NCI-H146 (cell line): ENCODE data around the gene IL4R.
"Not testable (repeated sequence)": the region's sequence is repeated elsewhere in the genome, so short reads cannot be mapped to it uniquely, and the experiment has no call there.

ENCODE experiments used
- DNase-seq: peaks from one replicate; lab custom pipeline; 2025; lab: John Stamatoyannopoulos, UW

IL4R gene

DNA sequence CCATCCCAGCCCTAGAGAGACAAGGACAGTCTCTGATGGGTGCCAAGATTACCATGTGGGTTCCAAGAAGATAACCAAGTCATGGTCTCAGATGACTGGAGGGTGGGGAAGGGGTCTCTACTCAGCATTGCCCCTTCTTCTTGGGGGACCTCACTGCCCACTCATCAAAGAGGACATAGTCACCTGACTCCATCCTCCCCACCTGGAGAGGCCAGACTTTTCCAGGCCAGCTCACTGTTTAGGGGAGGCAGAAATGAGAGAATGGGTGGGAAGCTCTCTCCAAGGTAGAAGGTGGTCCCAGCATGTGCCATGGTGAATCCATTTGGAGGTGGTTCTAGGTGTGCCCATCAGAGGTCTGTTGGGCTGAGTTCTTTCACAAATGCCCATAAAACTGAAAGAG, 67.5 kb downstream of the IL4R start:
- no peak for DNase-seq

DNA sequence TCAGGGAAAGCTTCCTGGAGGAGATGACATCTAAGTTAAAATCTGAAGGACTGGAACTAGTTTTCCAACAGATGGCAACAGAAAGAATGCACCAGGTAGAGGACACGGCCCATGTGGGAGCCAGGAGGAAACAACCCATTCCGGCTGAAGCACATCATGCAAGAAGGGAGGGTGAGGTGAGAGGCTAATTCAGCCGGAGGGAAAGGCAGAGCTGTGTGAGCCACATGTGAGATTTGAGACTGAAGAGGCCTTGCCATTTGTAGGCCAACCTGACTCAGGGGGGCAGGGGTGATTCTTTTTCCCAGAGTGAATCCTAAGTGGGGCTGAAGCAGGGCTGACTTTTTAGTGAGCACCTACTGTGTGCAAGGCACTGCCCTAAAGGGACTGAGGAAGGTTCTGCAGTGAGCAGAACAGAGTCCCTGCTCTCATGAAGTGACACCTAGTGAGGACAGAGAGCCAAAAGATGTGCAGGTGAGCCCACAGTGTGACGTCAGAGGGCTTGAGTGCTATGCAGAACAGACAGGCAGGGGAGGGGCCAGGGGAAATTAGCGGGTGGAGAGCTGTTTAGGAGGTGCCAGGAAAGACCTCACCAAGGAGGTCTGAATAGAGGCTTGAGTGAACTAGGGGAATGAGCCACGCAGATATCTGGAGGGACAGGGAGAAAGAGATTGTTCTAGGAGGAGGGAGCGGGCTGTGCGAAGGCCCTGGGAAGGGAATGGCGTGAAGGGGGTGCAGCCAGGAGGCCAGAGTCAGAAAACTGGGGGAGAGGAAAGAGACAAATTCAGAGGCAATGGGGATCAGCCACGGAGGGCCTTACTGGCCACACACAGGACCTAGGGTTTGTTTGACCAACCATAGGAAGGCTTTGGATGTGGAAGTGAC, 68.4 kb downstream of the IL4R start:
- no peak for DNase-seq

DNA sequence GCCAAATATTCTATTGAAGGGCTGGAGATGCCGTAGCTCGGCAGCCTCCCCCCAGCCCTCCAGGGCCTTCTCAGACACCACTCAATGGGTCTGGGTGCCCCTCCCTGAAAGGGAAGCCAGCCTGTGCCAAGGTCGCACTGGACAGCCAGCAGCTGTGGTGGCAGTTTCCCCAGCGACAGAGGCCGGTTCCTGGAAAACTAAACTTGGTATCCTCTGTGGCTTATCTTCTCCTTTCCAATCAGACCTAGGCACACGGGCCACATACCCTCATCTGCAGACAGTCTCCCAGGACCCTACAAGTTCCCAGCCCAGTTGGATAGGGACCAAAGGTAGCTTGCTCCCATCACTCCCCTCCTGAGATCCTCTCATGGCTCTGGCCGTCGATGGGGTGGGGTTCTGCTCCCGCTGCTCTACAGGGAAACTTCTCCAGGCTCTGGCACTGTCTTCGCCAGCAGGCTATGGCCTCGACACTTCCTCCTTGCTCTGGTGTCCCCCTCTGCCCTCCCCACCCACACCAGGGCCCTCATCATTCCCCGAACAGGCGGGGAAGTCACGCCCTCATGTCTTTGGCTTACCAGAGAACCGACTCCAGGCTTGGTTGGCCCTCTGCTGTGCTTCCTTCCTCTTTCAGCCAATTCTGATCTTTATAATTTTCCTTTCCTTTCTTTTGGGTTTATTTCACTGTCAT, 69.9 kb downstream of the IL4R start:
- DNase-seq: no peak

DNA sequence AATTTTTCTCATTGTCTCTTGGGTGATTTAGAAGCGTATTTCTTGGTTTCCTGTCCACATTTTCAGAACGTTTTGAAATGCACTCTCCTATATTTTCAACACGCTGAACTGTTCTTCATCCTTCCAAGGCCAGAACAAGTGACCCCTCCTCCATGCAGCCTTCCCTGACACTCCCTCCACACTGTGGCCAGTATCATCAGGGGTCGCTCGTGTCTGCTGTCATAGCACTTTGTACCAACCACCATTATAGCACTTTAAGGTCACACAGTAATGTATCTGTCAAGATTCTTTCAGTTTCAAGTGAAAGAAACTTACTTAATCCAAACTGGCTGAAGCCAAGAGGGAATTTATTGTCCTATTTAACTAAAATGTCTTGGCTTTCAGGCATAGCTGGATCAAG, 70.7 kb downstream of the IL4R start:
- no peak for DNase-seq

DNA sequence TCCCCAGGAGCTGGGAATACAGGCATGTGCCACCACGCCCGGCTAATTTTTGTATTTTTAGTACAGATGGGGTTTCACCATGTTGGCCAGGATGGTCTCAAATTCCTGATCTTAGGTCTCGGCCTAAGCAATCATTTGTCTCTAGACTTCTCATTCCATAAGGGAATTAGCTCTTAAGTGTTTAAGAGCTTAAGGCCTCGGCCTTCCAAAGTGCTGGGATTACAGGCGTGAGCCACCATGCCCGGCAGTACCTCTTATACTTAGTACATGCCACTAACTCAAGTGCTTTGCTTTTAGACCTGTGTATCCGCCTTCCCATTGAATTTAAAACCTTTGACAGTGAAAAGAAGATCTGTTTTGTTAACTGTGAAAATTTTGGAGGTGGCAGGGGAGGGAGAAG, 71.6 kb downstream of the IL4R start:
- no peak for DNase-seq

DNA sequence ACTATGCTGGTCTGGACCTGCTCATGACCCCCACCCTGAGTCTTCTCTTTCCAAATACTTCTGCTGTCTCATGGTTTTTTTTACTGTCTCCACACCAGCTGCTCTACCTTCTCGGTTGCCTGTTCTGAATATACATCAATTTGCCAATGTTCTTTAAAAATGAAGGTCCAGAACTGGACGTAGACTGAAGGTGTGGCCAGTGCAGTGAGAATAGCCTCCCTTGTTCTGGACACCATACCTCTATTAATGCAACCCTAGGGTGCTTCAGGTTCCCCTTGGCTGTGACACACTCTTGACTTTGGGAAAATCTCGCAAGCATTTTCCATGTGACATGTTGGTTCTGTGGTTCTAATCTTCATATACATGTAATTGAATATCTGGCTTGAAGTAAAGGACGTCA, 72.9 kb downstream of the IL4R start:
- no peak for DNase-seq

DNA sequence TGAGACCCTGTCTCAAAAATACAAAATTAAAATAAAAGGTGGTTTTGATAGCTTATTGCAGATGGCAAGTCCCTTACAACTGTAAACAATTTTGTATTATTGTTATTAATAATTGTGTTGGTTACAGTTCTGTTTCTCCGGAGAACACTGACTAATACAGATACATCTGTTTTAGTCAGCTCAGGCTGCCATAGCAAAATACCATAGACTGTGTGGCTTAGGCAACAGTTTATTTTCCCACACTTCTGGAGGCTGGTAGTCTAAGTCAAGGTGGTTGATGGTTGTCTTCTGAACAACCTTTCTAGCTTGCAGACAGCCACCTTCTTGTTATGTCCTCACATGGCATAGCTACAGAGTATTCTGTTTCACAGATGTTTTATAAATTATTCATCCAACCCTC, 74.0 kb downstream of the IL4R start:
- no peak for DNase-seq

DNA sequence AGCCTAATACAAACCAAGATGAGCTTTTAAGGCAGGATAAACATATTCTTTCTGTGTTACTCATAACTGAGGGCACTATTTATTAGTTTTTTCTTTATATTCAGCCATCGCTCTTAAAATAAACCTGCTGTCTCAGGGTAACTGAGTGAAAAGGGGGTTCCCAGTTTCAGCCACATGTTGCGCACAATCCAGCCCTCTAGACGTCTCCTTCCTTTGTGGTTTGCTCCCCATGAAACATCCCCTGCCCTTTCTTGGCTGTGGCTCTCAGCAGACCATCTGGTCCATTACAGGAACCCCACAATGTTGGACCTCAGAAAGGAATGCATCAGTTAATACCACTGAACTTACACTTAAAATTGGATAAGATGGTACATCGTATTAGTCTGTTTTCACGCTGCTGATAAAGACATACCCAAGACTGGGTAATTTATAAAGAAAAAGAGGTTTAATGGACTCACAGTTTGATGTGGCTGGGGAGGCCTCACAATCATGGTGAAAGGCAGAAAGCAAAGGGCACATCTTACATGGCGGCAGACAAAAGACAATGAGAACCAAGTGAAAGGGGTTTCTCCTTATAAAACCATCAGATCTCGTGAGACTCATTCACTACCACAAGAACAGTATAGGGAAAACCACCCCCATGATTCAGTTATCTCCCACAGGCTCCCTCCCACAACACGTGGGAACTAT, 75.6 kb downstream of the IL4R start:
- no peak for DNase-seq

DNA sequence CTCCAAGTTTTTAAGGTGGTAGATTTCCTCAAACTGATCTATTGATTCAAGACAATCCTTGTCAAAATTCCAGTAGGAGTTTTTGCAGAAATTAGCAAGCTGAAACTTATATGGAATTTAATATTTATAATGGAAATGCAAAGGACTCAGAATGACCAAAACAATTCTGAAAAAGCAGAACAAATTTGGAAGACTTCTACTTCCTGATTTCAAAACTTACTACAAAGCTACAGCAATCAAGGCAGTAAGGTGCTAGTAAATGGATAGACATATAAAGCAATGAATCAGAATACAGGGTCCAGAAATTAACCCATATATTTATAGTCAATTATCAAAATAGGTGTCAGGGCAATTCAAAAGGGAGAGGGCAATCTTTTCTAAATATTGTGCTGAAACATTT, 76.4 kb downstream of the IL4R start:
- DNase-seq: no peak

DNA sequence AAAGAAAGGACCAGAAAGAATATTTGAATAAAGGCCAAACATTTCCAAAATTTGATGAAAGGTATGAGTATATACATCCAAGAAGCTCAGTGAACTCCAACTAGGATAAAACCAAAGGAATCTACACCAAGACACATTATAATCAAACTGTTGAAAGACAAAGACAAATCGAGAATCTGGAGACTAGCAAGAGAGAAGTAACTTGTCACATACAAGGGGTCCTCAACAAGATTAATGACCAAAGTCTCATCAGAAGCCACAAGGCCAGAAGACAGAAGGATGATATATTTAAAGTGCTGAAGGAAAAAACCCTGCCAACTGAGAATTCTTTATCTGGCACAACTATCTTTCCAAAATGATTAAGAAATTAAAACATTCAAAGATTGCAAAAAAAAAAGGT, 78.9 kb downstream of the IL4R start:
- DNase-seq: no peak

DNA sequence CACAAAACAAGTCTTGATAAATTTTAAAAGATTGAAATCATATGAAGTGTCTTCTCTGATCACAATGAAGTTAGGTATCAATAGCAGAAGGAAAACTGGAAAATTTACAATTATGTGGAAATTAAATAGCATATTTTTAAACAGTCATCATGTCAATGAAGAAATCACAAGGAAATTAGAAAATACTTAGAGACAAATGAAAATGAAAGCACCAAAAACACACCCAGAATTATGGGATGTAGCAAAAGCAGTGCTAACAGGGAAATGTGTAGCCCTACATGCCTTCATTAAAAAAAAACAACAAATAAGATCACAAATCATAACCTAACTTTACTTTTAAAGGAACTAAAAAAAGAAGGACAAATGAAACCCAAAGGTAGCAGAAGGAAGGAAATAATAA, 80.7 kb downstream of the IL4R start:
- no peak for DNase-seq

DNA sequence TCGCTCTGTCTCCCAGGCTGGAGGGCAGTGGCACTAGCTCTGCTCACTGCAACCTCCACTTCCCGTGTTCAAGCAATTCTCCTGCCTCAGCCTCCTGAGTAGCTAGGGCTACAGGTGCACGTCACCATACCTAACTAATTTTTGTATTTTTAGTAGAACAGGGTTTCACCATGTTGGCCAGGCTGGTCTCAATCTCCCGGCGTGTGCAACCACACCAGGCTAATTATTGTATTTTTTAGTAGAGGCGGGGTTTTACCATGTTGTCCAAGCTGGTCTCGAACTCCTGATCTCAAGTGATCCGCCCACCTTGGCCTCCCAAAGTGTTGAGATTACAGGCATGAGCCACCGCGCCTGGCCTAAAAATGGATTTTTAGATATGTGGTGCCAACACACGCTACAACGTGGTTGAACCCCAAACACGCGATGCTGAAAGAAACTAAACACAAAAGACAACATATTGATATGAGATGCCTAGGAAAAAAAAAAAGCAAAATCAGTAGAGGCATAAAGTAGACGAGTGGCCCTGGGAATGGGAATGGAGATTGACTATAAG, 84.6 kb downstream of the IL4R start:
- not testable (repeated sequence) for DNase-seq

DNA sequence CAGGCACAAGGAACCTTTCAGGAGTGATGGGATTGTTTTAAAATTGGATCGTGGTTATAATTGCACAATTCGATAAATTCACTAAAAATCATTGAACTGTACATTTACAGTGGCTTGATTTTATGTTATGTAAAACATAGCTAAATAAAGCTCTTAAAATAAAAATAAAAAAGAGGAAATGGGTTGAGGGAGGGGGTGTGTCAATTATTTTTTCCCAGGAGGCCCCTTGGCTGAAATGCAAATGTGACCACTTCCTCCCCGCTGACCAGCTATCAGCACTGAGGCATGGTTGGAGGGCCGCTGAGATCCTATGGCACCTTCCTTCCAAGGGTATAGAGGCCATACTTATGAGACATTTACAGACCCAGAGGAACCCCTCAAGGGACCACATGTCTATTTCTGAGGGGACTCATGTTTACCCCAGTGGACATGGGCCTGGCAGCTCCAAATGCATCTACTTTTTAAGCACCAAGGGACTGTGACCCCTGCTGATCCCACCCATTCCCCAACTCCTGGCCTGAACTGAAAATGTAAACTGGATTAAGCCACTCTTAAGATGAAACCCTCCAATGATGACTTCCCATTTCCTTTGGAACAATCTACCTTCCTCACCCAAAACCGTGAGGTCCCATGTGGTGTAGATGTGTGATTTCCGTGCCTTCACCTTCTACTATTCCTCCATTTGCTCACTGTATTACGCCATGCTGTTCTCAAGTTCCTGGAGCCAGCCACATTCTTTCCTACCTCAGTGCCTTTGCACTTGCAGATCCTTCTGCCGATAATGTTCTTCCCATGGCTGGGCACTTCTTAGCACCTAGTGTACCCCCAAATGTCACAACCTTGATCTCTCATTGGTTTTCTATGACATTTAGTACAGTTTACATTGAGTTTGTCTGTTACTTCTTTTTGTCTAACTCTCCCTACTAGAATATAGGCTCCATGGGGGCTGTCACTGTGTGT, 85.4 kb downstream of the IL4R start:
- DNase-seq: no peak

DNA sequence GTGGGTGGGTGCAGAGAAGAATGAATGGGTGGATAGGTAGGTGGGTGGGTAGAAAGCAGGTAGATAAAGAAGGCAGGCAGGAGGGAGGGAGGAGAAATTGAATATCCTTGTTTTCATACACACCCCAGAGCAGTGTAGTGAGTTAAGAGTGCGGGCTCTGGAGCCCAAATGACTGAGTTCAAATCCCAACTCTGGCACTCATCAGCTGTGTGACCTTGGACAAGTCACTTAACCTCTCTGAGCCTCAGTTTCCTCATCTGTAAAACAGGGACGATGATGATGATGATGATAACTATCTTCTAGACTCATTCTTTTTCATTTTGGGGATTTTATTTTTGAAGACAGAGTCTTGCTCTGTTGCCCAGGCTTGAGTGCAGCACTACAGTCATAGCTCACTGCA, 86.2 kb downstream of the IL4R start:
- DNase-seq: no peak

DNA sequence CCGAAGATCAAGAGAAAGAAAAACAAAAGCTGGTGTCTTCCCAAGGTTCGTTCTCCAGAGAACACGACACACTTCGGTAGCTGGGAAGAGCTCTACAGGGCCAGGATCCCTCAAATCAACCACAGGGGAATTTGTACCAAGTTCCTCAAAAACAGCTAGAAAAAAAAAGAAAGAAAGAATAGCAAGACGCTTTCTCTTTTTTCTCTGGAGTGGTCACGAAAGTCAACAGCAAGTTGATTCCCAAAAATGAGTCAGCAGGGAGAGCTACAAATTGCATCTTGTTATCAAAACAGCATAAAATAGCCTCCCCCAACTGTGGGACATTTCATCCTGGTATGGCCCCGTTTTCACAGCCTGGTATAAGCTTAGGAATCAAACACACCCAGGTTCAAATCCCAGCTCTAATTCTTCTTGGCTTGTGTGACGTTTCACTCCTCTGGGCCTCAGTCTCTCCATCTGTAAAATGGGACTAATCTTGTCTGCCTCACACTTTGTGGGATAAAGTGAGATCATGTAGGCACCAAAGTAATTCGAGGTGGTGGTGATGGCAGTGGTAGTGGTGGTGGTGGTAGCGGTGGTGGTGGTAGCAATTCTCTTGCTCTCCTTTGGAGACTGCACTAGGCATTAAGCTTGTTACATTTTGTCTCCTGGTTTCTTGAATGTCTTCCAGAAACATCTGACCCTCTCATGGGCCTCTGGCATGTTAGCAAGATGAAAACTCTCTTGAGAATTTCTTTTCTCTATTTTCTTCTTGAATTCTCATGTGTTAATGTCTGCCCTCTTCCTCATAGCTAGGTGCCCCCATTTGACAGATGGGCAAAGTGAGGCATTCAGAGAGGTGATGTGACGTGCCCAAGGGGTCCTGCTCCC, 87.2 kb downstream of the IL4R start:
- DNase-seq: no peak

DNA sequence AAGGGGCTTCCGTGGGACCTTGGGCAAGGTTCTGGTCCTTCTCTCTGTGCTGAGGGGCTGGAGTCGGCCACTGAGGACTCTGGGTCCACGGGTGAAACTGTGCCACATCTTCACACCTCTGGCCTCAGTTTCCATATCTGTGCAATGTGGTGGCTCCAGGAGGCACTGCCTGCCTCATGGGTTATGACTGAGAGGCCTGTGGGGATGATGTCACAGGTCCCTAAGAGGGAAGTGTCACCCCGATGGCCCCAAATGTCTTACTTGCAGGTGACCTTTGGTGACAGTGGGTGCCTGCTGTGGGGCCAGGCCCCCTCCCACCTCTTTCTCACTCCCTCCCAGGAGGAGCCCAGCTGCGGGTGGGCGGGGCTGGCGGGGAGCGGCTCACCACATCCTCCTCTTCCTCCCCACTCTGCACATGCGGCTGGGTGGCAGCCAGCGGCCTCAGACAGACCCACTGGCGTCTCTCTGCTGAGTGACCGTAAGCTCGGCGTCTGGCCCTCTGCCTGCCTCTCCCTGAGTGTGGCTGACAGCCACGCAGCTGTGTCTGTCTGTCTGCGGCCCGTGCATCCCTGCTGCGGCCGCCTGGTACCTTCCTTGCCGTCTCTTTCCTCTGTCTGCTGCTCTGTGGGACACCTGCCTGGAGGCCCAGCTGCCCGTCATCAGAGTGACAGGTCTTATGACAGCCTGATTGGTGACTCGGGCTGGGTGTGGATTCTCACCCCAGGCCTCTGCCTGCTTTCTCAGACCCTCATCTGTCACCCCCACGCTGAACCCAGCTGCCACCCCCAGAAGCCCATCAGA, 88.2 kb downstream of the IL4R start, which contains the start of gene IL21R:
TSS of gene IL21R (plus strand) at position 407 of the 801 bp plus-strand sequence. CDS start 27,898 bp downstream, outside the sequence.
- DNase-seq: peak; percentile 53

DNA sequence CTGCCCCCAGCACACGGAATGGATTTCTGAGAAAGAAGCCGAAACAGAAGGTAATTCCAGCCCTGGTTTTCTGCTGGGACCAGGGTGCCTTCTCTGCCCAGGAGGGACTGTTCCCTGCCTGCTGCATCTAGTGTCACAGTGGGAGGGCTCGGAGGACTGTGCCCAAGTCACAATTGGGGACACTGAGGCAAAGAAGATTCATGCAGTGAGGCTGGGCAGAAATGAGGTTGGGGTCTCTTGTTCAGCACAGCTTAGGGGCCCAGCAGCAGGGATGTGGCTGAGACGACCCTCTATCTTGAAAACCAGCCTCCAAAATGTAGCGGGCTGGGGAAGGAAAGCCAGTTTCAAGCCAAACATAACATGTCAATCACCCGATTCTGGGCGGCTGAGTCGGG, 88.8 kb downstream of the IL4R start:
- no peak for DNase-seq

DNA sequence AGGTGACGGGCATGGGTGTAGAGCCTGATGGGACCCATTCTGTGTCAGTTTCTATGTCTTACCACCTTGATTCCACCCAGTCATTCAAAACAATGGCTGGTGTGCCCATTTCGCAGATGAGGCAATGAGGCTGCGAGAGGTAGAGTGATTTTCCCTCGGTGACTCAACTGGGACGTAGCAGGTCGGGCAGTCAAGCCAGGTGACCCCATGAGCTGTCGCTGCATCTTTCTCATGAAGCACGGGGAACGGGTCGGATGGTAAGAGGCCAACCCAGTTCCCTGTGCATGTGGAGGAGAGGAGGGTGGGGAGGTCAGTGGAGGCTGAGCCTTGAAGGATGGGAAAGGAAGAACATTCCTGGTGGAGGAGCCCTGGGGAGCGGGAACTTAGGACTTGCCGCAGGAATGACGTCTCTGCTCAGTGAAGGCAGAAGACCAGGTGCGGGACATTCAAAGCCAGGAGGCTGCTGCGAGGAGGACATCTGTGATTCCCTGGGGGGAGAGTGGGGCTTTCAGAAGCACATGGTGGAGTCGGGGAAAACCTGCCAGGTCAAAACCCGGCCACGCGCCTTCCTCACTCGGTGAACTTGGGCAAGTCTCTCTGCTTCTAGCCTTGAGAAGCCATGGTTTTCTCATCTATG, 89.3 kb downstream of the IL4R start:
- DNase-seq: no peak

DNA sequence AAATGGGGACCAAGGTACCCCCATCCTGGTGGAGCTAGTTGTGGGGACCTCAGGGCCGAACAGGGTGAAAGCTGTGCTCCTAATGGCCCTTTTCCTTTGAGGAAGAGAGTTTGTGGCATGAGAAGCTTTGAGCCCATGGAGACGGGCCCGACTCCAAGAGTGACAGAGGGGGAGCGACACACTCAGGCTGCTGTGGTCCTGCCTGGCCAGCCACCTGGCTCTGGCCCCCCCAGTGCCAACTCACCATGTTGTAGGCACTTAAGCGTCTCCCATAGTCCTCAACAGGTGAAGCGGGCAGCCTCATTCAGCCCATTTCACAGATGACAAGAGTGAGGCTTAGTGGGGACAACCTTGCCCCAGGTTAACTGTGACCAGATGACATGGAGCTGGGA, 89.8 kb downstream of the IL4R start:
- no peak for DNase-seq
